Fibroblast of mammary gland (primary cell): ENCODE measurements around the gene OR3A3.

ENCODE experiments used
- DNase-seq: peaks from one replicate; pipeline ENCODE4 v3.0.0-alpha.2; 2010; ENCODE audit warnings: low read depth
- H3K4me3 ChIP-seq: 2 replicates; pipeline ENCODE4 v1.5.1; 2011; ENCODE audit warnings: low read depth, mild to moderate bottlenecking, low read length, moderate library complexity; ENCODE audit not compliant: control insufficient read depth
- TF ChIP-seq, protein P1 (sequence below): conservative IDR thresholded peaks from 2 replicates; pipeline ENCODE4 v1.5.1; 2011; ENCODE audit warnings: low read depth, low read length, inconsistent platforms; ENCODE audit not compliant: control insufficient read depth, insufficient read depth

Gene OR3A3

GRCh38 chr17:3472137-3472536, 61.0 kb downstream of the OR3A3 start:
- TF ChIP-seq, protein P1, sequence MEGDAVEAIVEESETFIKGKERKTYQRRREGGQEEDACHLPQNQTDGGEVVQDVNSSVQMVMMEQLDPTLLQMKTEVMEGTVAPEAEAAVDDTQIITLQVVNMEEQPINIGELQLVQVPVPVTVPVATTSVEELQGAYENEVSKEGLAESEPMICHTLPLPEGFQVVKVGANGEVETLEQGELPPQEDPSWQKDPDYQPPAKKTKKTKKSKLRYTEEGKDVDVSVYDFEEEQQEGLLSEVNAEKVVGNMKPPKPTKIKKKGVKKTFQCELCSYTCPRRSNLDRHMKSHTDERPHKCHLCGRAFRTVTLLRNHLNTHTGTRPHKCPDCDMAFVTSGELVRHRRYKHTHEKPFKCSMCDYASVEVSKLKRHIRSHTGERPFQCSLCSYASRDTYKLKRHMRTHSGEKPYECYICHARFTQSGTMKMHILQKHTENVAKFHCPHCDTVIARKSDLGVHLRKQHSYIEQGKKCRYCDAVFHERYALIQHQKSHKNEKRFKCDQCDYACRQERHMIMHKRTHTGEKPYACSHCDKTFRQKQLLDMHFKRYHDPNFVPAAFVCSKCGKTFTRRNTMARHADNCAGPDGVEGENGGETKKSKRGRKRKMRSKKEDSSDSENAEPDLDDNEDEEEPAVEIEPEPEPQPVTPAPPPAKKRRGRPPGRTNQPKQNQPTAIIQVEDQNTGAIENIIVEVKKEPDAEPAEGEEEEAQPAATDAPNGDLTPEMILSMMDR: no peak
- no peak for DNase-seq
- H3K4me3 ChIP-seq: no peak overlapping the region
